HG03469 (cell line): ENCODE data around the gene PDE4B.

ENCODE experiments used
- ATAC-seq: cut with Tn5 transposase; IDR thresholded peaks from one replicate; pipeline ENCODE4 v1.9.1; 2021; ENCODE audit warnings: mild to moderate bottlenecking, moderate library complexity, moderate number of reproducible peaks; ENCODE audit not compliant: unreplicated experiment

The PDE4B gene

DNA sequence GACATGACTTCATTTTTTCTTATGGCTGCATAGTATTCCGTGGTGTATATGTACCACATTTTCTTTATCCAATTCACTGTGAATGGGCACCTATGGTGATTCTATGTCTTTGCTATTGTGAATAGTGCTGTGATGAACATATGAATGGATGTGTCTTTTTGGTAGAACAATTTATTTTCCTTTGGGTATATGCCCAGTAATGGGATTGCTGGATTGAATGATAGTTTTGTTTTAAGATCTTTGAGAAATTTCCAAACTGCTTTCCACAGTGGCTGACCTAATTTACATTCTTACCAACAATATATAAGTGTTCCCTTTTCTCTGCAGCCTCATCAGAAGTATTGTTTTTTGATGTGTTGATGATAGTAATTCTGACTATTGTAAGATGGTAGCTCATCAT lies 379.6 kb downstream of the PDE4B start:
- ATAC-seq, result no peak

GRCh38 chr1:66175098-66175497 lies 382.4 kb downstream of the PDE4B start:
- ATAC-seq, result no peak

DNA sequence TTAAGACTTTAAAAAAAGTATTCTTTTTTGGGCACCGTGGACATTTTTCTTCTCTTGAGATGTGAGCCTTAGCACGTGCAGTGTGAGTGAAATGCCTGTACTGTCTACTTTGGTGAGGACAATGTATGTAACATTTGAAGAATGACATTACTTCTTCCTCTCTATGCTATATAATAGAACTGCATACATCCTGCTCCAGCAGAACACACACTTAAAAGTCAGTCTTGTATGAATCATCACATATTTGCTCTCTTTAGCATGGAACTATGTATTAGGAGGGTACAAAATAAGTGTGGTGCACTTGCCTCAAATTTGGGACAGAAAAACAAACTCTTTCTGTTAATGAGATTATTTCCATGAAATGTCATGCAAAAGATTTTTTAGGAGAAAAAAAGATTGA lies 382.9 kb downstream of the PDE4B start:
- ATAC-seq, result no peak

GRCh38 chr1:66176012-66176715 lies 383.5 kb downstream of the PDE4B start:
- no peak for ATAC-seq

- no peak for ATAC-seq
Observed at GRCh38 chr1:66176832-66177231, 384.1 kb downstream of the PDE4B start.

GRCh38 chr1:66177510-66177909 lies 384.8 kb downstream of the PDE4B start:
- no peak for ATAC-seq

- no peak for ATAC-seq
Observed at GRCh38 chr1:66182026-66182425, 389.3 kb downstream of the PDE4B start.

GRCh38 chr1:66182551-66183178 lies 390.0 kb downstream of the PDE4B start:
- ATAC-seq, result no peak

DNA sequence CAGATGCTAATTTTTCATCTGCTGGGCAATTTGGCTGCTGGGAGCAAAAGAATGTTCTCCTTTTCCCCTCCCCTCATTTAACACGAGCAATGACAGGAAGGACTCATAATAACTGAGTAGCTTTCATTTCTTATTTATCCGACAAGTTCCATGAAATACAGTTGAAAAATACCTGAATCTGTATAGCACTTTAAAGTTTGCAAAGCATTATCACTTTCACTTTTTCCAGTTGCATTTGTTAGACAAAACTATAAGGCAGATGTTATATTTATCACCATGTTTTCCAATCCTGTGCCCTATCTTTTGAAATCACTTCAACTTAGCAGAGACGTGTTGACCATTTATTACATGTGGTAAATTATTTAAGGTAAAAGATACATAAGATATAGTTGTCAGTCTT lies 390.7 kb downstream of the PDE4B start:
- ATAC-seq, result no peak

GRCh38 chr1:66197120-66197519 lies 404.4 kb downstream of the PDE4B start:
- ATAC-seq, result no peak

GRCh38 chr1:66197785-66198184 lies 405.1 kb downstream of the PDE4B start:
- no peak for ATAC-seq

GRCh38 chr1:66206563-66207144 lies 414.0 kb downstream of the PDE4B start:
- ATAC-seq, result no peak

DNA sequence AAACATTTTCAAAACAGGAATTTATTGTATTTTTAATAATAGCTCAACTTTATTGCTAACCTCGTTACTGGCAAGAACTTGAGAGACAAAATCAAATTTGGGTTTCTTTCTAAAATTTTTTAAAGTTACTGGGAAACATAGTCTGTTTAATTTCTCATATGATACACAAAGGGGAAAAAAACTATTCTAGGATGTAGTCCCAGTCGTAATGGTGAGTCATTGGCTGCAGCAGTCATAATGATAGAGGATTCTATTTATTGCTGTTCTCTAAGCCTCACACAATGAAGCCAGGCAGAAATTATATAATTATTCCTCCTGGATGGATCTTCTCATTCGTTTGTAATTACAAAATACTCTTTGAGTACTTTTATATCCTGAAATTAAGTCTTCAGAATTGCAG lies 414.8 kb downstream of the PDE4B start:
- ATAC-seq, result no peak

- no peak for ATAC-seq
Observed at GRCh38 chr1:66208632-66209031, 415.9 kb downstream of the PDE4B start.

GRCh38 chr1:66210635-66211244 lies 418.0 kb downstream of the PDE4B start:
- ATAC-seq, result no peak

DNA sequence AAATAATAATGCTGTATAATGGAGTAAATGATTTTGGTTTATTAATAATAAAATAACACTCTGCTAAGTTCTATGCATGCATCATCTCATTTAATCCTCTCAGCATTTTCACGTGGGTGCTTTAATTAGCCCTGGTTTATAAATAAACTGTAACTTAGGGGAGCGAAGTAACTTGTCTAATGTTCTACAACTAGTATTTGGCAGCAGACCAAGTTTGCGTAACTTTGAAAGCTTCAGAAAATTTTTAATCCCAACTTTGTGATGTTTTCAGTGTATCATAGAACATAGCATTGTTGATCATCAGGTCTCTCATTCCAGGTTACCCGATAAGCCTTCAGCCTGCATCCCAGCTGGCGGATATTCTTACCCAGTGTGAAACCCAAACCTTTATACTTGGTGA lies 418.8 kb downstream of the PDE4B start:
- no peak for ATAC-seq

- ATAC-seq, result no peak
Observed at GRCh38 chr1:66213491-66213890, 420.8 kb downstream of the PDE4B start.

GRCh38 chr1:66214901-66215300 lies 422.2 kb downstream of the PDE4B start:
- ATAC-seq, result no peak

DNA sequence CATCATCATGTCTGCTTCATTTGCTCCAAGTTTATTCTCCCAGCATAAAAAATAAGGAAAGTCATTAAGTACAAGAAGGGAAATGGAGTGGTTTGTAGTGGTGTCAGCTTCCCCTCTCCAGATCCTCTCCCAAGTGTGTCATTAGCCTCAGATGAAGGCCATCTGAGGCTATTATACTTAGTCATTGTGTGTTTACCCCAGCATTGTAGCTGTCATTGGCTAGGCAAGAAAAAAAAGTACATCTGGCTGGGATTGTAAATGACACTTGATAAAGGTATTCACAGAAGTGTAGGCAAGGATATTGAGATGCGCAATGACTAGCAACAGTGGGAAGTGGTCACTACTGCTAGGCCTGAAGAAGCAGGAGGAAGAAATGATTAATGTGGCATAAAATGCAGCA lies 424.3 kb downstream of the PDE4B start:
- ATAC-seq, result no peak

GRCh38 chr1:66217561-66217960 lies 424.9 kb downstream of the PDE4B start:
- ATAC-seq, result no peak

GRCh38 chr1:66220477-66220876 lies 427.8 kb downstream of the PDE4B start:
- ATAC-seq, result no peak

DNA sequence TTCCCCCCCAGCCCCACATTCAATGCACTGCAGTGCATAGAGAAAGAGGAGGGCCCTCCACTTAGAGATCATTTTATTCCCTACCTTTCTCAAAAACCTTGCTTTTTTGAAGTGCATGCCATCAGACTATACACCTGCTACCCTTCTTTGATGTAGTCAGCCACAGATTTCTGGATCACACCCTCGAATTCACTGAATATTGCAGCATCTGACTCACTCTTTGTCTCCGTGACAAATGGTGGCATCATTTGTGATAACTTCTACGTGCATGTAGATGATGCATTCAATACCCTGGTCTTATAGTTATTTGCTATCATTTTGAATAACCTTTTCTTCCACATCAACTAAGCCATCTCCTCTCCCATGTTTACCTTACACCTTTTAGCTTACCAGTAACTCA lies 431.0 kb downstream of the PDE4B start:
- no peak for ATAC-seq
